CD4-positive, alpha-beta memory T cell (primary cell): Measurements from ENCODE around the gene TCP1. TPM values are rescaled to one million over a fixed set of nuclear protein-coding genes. Genes with fewer than 3 reads are reported as not detected.
"Not testable (repeated sequence)": the region's sequence is repeated elsewhere in the genome, so short reads cannot be mapped to it uniquely, and the experiment has no call there.

ENCODE experiments used
- CTCF ChIA-PET: fragments of 350-600 bp; sonication (Branson Sonifier 250); formaldehyde crosslinking; loops from one replicate; lab custom pipeline; 2021; ENCODE audit warnings: inconsistent platforms; ENCODE audit not compliant: partially characterized antibody; lab: Charles Lee
- POLR2A ChIA-PET: fragments of 350-600 bp; sonication (Branson Sonifier 250); formaldehyde crosslinking; loops from one replicate; lab custom pipeline; 2021; ENCODE audit not compliant: partially characterized antibody; lab: Charles Lee
- DNase-seq, 5 donors: peaks; one replicate each; pipeline versions ENCODE4 v3.0.0 to v3.0.0-alpha.2; 2020 to 2022; ENCODE audit warnings: mixed read lengths in 1 of 5
- H3K27ac ChIP-seq: one replicate; pipeline ENCODE4 v1.7.0; 2013; ENCODE audit warnings: low read depth, low read length
- H3K27me3 ChIP-seq: 2 replicates; pipeline ENCODE4 v1.7.0; 2013; ENCODE audit warnings: mild to moderate bottlenecking, low read length, moderate library complexity; ENCODE audit not compliant: insufficient read depth
- H3K36me3 ChIP-seq: 2 replicates; pipeline ENCODE4 v1.7.0; 2013; ENCODE audit warnings: mild to moderate bottlenecking, low read length, moderate library complexity; ENCODE audit not compliant: insufficient read depth
- H3K4me1 ChIP-seq: 2 replicates; pipeline ENCODE4 v1.7.0; 2013; ENCODE audit warnings: mild to moderate bottlenecking, low read length, moderate library complexity; ENCODE audit not compliant: insufficient read depth
- H3K4me3 ChIP-seq, 2 donors: one replicate each; pipeline ENCODE4 v1.7.0; 2013; ENCODE audit warnings: low read length in 2 of 2, mild to moderate bottlenecking in 1 of 2
- H3K9me3 ChIP-seq, 2 donors: one replicate each; pipeline ENCODE4 v1.7.0; 2013; ENCODE audit warnings: low read length in 2 of 2, control low read depth in 1 of 2; ENCODE audit not compliant: control insufficient read depth in 1 of 2
- H3K27ac Mint-ChIP-seq, 7 donors: one replicate each; pipeline ENCODE4 v1.8.0; 2020 to 2021; ENCODE audit warnings: mixed read lengths in 7 of 7, mild to moderate bottlenecking in 6 of 7, inconsistent platforms in 3 of 7, moderate library complexity in 3 of 7
- H3K27me3 Mint-ChIP-seq, 2 donors: one replicate each; pipeline ENCODE4 v1.8.0; 2020 to 2021; ENCODE audit warnings: mixed read lengths in 2 of 2
- H3K36me3 Mint-ChIP-seq, 2 donors: one replicate each; pipeline ENCODE4 v1.8.0; 2020 to 2021; ENCODE audit warnings: mixed read lengths in 2 of 2, inconsistent platforms in 1 of 2, mild to moderate bottlenecking in 1 of 2
- H3K4me1 Mint-ChIP-seq, 4 donors: one replicate each; pipeline ENCODE4 v1.8.0; 2020 to 2021; ENCODE audit warnings: mixed read lengths in 4 of 4, mild to moderate bottlenecking in 1 of 4
- H3K4me3 Mint-ChIP-seq, 8 donors: one replicate each; pipeline ENCODE4 v1.8.0; 2020 to 2021; ENCODE audit warnings: mixed read lengths in 8 of 8, mild to moderate bottlenecking in 7 of 8, moderate library complexity in 6 of 8, inconsistent platforms in 3 of 8
- H3K9me3 Mint-ChIP-seq, 8 donors: one replicate each; pipeline ENCODE4 v1.8.0; 2020 to 2021; ENCODE audit warnings: mixed read lengths in 8 of 8, mild to moderate bottlenecking in 5 of 8, inconsistent platforms in 3 of 8, moderate library complexity in 1 of 8
- intact Hi-C: fragments of 100-400 bp; cut with micrococcal nuclease; formaldehyde crosslinking; loops from one replicate; pipeline ENCODE4 v1.15.1; 2023
- polyA plus RNA-seq, 2 donors: library from polyadenylated mRNA; unstranded; fragments of 300-500 nt; fragmentation: Illumina TruSeq; gene quantifications; one replicate each; pipeline ENCODE4 v1.2.3, GENCODE V29; 2021
- total RNA-seq, 2 experiments: library from RNA; stranded (reverse); gene quantifications; one replicate each; pipeline ENCODE4 v1.2.3, GENCODE V29; 2021

The TCP1 gene
- total and polyA plus RNA-seq, 4 experiments from 2014 or later = 84.3 to 162 (median 133) TPM

DNA sequence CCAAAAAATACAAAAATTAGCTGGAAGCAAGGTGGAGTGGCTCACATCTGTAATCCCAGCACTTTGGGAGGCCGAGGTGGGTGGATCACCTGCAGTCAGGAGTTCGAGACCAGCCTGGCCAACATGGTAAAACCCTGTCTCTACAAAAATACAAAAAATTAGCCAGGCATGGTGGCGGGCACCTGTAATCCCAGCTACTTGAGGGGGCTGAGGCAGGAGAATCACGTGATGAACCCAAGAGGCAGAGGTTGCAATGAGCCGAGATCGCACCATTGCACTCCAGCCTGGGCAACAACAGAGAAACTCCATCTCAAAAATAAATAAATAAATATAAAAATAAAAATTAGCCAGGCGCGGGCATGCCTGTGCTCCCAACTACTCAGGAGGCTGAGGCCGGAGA is 35.3 kb upstream of the TCP1 start:
- POLR2A ChIA-PET, DNase-seq, H3K27ac Mint-ChIP-seq, H3K4me1 ChIP-seq, H3K9me3 ChIP-seq, H3K27me3 Mint-ChIP-seq, H3K36me3 Mint-ChIP-seq, intact Hi-C loops, H3K9me3 Mint-ChIP-seq, CTCF ChIA-PET, H3K4me3 Mint-ChIP-seq, H3K27me3 ChIP-seq, H3K27ac ChIP-seq, H3K36me3 ChIP-seq, H3K4me3 ChIP-seq: not testable (repeated sequence)
- peaks cover 9 to 24% (median 11%) of the 10 kb centered on the region in 4 donors for H3K4me1 Mint-ChIP-seq

DNA sequence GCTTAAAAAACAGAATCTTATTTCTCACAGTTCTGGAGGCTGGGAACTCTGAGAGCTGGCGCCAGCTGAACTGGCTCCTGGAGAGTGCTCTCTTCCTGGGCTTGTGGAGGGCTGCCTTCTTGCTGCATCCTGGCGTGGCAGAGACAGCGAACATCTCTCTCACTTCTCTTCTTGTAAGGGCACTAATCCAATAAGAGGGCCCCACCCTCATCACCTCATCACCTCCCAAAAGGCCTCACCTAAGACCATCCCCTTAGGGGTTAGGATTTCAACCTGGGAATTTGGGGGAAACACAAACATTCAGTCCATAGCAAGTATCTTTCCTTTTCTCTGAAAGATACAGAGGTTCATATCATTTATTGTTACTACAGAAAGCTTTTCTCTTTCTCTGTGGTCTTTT is 34.6 kb upstream of the TCP1 start:
- peaks cover 0 to 10% of the 10 kb centered on the region in 2 donors for H3K36me3 Mint-ChIP-seq
- H3K4me3 Mint-ChIP-seq = no peak overlapping the region
- intact Hi-C loops = no loop called here
- Histone ChIP-seq H3K4me3 (no peak overlapping the region), H3K27ac (no peak overlapping the region), H3K27me3 (no peaks in the 10 kb centered on the region), H3K9me3 (no peaks in the 10 kb centered on the region), H3K4me1 (peaks cover 13% of the 10 kb centered on the region), H3K36me3 (no peaks in the 10 kb centered on the region)
- ChIA-PET POLR2A (no interaction called here), CTCF (no interaction called here)
- no peaks in the 10 kb centered on the region for H3K27me3 Mint-ChIP-seq
- peak overlapping the region in 1 of 7 donors; percentile 23 for H3K27ac Mint-ChIP-seq
- peaks cover 13 to 28% (median 15%) of the 10 kb centered on the region in 4 donors for H3K4me1 Mint-ChIP-seq
- no peaks in the 10 kb centered on the region for H3K9me3 Mint-ChIP-seq
- no peak for DNase-seq

DNA sequence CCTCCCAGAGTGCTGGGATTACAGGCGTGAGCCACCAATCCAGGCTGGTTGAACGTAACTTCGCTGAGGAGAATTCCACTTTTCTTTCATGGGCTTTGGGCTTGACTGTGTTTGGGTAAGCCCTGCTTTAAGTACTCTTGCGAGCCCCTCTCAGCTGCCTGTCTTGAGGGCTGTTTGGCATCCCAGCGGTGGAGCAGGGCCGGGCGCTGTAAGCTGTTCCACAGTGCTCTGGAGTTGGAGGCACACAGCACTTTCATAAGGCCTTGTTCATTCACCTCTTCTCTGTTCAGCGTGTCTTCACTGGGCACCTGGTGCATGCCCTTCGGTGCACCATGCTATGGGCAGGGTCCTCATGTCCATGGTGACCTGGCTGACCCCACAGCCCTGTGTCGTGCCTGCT is 32.3 kb upstream of the TCP1 start:
- H3K27ac ChIP-seq = no peak overlapping the region
- POLR2A ChIA-PET = interaction anchor here (2.8 kb wide), 1 partner anchor 32 kb away, joined by 23 read pairs; the partner anchor contains the start of genes MRPL18 and TCP1
- peaks cover 13 to 28% (median 15%) of the 10 kb centered on the region in 4 donors for H3K4me1 Mint-ChIP-seq
- no peak for DNase-seq
- CTCF ChIA-PET = interaction anchor here (2.4 kb wide), 2 partner anchors 101 to 131 kb away, joined by 7 to 9 read pairs; no protein-coding TSS in a partner anchor
- H3K9me3 Mint-ChIP-seq = no peaks in the 10 kb centered on the region
- no peaks in the 10 kb centered on the region for H3K9me3 ChIP-seq
- H3K27me3 ChIP-seq = no peaks in the 10 kb centered on the region
- H3K27me3 Mint-ChIP-seq = no peaks in the 10 kb centered on the region
- H3K4me3 Mint-ChIP-seq = no peak overlapping the region
- H3K27ac Mint-ChIP-seq = no peak overlapping the region
- intact Hi-C loops = no loop called here
- H3K36me3 ChIP-seq = no peaks in the 10 kb centered on the region
- peaks cover 13% of the 10 kb centered on the region for H3K4me1 ChIP-seq
- no peak overlapping the region for H3K4me3 ChIP-seq
- peaks cover 0 to 10% of the 10 kb centered on the region in 2 donors for H3K36me3 Mint-ChIP-seq

DNA sequence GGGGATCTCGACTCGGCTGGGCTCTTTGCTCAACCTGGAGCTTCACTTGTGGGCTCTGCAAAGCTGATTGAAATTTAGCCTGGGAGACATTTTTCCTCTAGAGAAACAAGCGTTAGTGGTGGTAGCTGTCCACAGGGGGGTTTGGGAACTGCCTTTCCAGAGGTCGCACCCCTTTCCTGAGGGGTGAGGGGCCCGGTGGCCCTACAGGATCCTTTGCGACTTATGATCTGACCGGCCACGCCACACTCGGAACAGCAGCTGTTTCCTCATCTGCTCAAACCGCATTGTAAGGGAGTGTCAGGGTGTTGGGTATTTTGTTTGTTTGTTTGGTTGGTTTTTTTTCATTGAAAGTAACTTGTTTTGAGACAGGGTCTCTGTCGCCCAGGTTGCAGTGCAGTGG is 31.7 kb upstream of the TCP1 start:
- CTCF ChIA-PET = interaction anchor here (2.4 kb wide), 2 partner anchors 100 to 131 kb away, joined by 7 to 9 read pairs; no protein-coding TSS in a partner anchor
- Mint-ChIP-seq H3K4me1 (peaks cover 13 to 28% (median 15%) of the 10 kb centered on the region in 4 donors), H3K27me3 (no peaks in the 10 kb centered on the region)

DNA sequence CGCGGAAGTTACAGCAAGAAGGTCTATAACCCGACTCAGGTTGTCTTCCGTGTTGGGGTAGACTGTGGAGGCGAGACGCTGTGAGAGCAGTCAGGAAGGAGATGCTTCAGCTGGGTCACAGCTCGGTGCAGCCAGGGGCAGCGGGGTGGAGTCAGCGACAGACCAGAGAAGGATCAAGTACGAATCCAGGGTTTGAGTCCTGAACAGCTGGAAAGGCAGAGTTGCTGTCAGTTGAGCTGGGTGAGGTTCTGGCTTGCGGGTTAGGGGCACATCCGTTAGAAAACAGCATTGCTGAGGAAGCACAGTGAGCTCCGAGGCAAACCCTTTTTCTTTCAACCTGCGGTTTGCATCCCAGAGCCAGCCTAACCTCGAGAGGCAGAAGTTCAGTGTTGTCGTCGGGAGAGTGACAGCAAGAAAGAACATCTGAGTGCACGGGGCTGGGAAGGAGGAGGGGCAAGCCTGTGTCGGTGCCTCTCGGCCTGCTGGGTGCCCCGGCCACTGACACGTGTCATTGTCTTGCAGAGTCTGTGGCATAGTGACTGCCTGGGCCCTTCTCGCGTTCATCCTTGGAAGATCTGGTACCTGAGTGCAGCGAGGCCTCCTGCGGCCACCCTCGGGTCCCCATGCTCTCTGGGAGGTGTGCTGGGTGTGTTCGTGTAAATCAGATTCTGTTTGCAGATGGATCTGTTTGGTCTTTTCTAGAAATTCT is 30.7 kb upstream of the TCP1 start:
- peak overlapping the region in 1 of 2 donors; percentile 17 for H3K4me3 ChIP-seq
- Mint-ChIP-seq H3K4me1 (peaks cover 13 to 28% (median 15%) of the 10 kb centered on the region in 4 donors), H3K4me3 (peak overlapping the region; percentile 77 to 90 (median 87)), H3K36me3 (peaks cover 0 to 10% of the 10 kb centered on the region in 2 donors), H3K27me3 (no peaks in the 10 kb centered on the region), H3K9me3 (no peaks in the 10 kb centered on the region), H3K27ac (peak overlapping the region; percentile 5 to 94 (median 89))
- H3K4me1 ChIP-seq = peaks cover 13% of the 10 kb centered on the region
- DNase-seq = peak in 4 of 5 donors; percentile 37 to 44 (median 41)
- CTCF ChIA-PET = interaction anchor here (0.9 to 2.4 kb wide), 5 partner anchors 29 to 130 kb away, joined by 3 to 9 read pairs (median 3); partner anchors contain the start of gene MRPL18
- H3K27ac ChIP-seq = no peak overlapping the region
- H3K9me3 ChIP-seq = no peaks in the 10 kb centered on the region
- no peaks in the 10 kb centered on the region for H3K27me3 ChIP-seq
- POLR2A ChIA-PET = interaction anchor here (0.5 to 2.8 kb wide), 6 partner anchors 14 to 127 kb away, joined by 3 to 23 read pairs (median 4); partner anchors contain the start of genes ACAT2, MRPL18, SOD2 and TCP1
- intact Hi-C loops = no loop called here
- H3K36me3 ChIP-seq = no peaks in the 10 kb centered on the region

More for the DNA sequence above, 31.7 kb upstream of the TCP1 start:
- no peaks in the 10 kb centered on the region for H3K27me3 ChIP-seq
- no peaks in the 10 kb centered on the region for H3K9me3 ChIP-seq
- no peak for DNase-seq
- H3K9me3 Mint-ChIP-seq = no peaks in the 10 kb centered on the region
- H3K36me3 ChIP-seq = no peaks in the 10 kb centered on the region
- peaks cover 0 to 10% of the 10 kb centered on the region in 2 donors for H3K36me3 Mint-ChIP-seq
- H3K4me3 Mint-ChIP-seq = peak overlapping the region in 1 of 8 donors; percentile 46
- peak overlapping the region in 1 of 7 donors; percentile 22 for H3K27ac Mint-ChIP-seq
- peaks cover 13% of the 10 kb centered on the region for H3K4me1 ChIP-seq
- intact Hi-C loops = no loop called here
- no peak overlapping the region for H3K27ac ChIP-seq
- POLR2A ChIA-PET = interaction anchor here (0.6 to 2.8 kb wide), 3 partner anchors 32 to 128 kb away, joined by 3 to 23 read pairs (median 8); partner anchors contain the start of genes MRPL18, SOD2 and TCP1
- H3K4me3 ChIP-seq = no peak overlapping the region

DNA sequence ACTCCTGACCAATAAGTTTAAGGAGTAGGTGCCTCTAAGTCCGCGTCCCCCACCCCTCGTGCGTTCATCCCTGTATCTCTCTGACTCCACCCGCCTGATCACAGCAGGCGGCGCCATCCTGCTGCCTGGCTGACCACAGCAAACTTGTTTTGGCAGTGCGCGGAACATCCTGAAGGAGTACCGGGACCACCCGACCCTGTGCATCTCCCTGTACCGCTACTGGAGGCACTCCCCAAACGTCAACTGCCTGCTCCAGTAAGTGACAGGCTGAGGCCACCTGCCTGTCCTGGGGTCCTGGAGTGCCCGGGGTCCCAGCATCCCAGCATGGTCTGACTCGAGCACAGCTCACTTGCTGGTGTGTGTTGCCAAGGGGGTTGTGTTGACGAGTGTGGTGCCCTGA is 29.7 kb upstream of the TCP1 start:
- POLR2A ChIA-PET = interaction anchor here (1.4 to 2.8 kb wide), 3 partner anchors 30 to 126 kb away, joined by 4 to 23 read pairs (median 8); partner anchors contain the start of genes MRPL18, SOD2 and TCP1
- Mint-ChIP-seq H3K27ac (peak overlapping the region in 4 of 7 donors; percentile 89 to 94 (median 90)), H3K36me3 (peaks cover 0 to 9% of the 10 kb centered on the region in 2 donors), H3K27me3 (no peaks in the 10 kb centered on the region), H3K9me3 (no peaks in the 10 kb centered on the region), H3K4me1 (peaks cover 13 to 28% (median 15%) of the 10 kb centered on the region in 4 donors), H3K4me3 (peak overlapping the region in 3 of 8 donors; percentile 87 to 90 (median 89))
- no peak for DNase-seq
- intact Hi-C loops = no loop called here
- no peaks in the 10 kb centered on the region for H3K36me3 ChIP-seq
- CTCF ChIA-PET = no interaction called here
- no peak overlapping the region for H3K4me3 ChIP-seq
- no peaks in the 10 kb centered on the region for H3K27me3 ChIP-seq
- H3K4me1 ChIP-seq = peaks cover 13% of the 10 kb centered on the region
- no peak overlapping the region for H3K27ac ChIP-seq
- no peaks in the 10 kb centered on the region for H3K9me3 ChIP-seq
